ENCODE data around the gene FBXL16. TPM values are rescaled to one million over a fixed set of nuclear protein-coding genes. Genes with fewer than 3 reads are reported as not detected.
"Not testable (repeated sequence)": the region's sequence is repeated elsewhere in the genome, so short reads cannot be mapped to it uniquely, and the experiment has no call there.

FBXL16 gene
- total and polyA plus RNA-seq, 8 donors: 0.60 to 17.7 (median 2.3) TPM

- intact Hi-C loops (cut with DNase I): no loop called here
- Histone ChIP-seq H3K9me3 (no peaks in the 10 kb centered on the region), H3K4me3 (no peak overlapping the region), H3K27ac (no peak overlapping the region), H3K27me3 (peaks cover 0 to 9% (median 0%) of the 10 kb centered on the region in 4 donors), H3K36me3 (no peaks in the 10 kb centered on the region), H3K4me1 (peaks cover 4 to 28% (median 15%) of the 10 kb centered on the region in 3 donors)
- DNase-seq (no peak), FAIRE-seq (no peak), ATAC-seq (no peak)
- 36 to 52% methylated on average over 21 to 22 of the region's 22 CpGs for WGBS, 2 donors
- no peak for TF ChIP-seq CTCF (IDR thresholded peaks at IDR 0.05)
These were observed 12.2 kb downstream of the FBXL16 start for GRCh38 chr16:693364-693763.

- FAIRE-seq: no peak
- intact Hi-C loops (cut with DNase I): no loop called here
- no peaks in the 10 kb centered on the region for H3K36me3 ChIP-seq
- TF ChIP-seq CTCF (IDR thresholded peaks at IDR 0.05): no peak
- no peaks in the 10 kb centered on the region for H3K9me3 ChIP-seq
- no peak for ATAC-seq
- 49 to 59% methylated on average over 10 of the region's 10 CpGs for WGBS, 2 donors
- no peak overlapping the region for H3K4me3 ChIP-seq
- DNase-seq: no peak
- H3K4me1 ChIP-seq: peaks cover 4 to 28% (median 15%) of the 10 kb centered on the region in 3 donors
- no peak overlapping the region for H3K27ac ChIP-seq
- H3K27me3 ChIP-seq: peaks cover 0 to 9% (median 0%) of the 10 kb centered on the region in 4 donors
These were observed 13.1 kb downstream of the FBXL16 start for GRCh38 chr16:692356-693108.

GRCh38 chr16:691242-691641, 14.4 kb downstream of the FBXL16 start:
- H3K27ac ChIP-seq; H3K27me3 ChIP-seq; H3K4me3 ChIP-seq; H3K9me3 ChIP-seq; intact Hi-C loops (cut with DNase I); DNase-seq; H3K36me3 ChIP-seq; FAIRE-seq; ATAC-seq: not testable (repeated sequence)
- H3K4me1 ChIP-seq: peaks cover 4 to 28% (median 15%) of the 10 kb centered on the region in 3 donors
- WGBS, 2 donors: 63 to 68% methylated on average over 16 of the region's 16 CpGs

GRCh38 chr16:689175-689897, 16.3 kb downstream of the FBXL16 start:
- no peak for FAIRE-seq
- peaks cover 4 to 18% (median 17%) of the 10 kb centered on the region in 3 donors for H3K4me1 ChIP-seq
- no peak for DNase-seq

More at GRCh38 chr16:689175-689897, 16.3 kb downstream of the FBXL16 start:
- Histone ChIP-seq H3K4me3 (peak overlapping the region; percentile 56 to 95 (median 66)), H3K27ac (peak overlapping the region in 2 of 4 donors; percentile 44 to 51), H3K36me3 (no peaks in the 10 kb centered on the region), H3K27me3 (no peaks in the 10 kb centered on the region), H3K9me3 (no peaks in the 10 kb centered on the region)
- ATAC-seq: no peak
- WGBS, 2 donors: 68 to 70% methylated on average over 26 of the region's 26 CpGs
- intact Hi-C loops (cut with DNase I): no loop called here
- TF ChIP-seq CTCF (IDR thresholded peaks at IDR 0.05): no peak
